HG02588 (cell line): ENCODE results near the gene RAB44.

Experiments
- ATAC-seq: cut with Tn5 transposase; IDR thresholded peaks from one replicate; pipeline ENCODE4 v1.9.1; 2021; ENCODE audit warnings: mild to moderate bottlenecking, moderate library complexity; ENCODE audit not compliant: unreplicated experiment

The RAB44 gene

GRCh38 chr6:36728289-36729160 is 30.9 kb downstream of the RAB44 start:
- ATAC-seq, result no peak

DNA sequence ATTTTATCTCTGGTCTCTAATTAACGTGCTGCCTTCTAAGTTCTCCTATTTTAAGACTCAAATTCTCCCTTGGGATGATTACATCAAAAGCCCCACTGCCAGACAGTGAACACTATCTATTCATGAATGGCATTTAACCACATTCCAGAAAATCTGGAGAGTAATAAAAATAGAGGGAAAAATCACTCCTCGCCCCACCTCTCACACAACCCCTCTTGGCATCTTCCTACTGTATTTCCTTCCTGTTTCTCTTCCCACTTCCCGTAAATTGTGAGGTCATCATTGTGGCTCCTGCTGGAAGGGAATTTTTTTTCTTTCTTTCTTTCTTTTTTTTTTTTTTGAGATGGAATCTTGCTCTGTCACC is 31.5 kb downstream of the RAB44 start:
- ATAC-seq, result no peak

GRCh38 chr6:36730424-36731380 is 33.1 kb downstream of the RAB44 start:
- no peak for ATAC-seq

DNA sequence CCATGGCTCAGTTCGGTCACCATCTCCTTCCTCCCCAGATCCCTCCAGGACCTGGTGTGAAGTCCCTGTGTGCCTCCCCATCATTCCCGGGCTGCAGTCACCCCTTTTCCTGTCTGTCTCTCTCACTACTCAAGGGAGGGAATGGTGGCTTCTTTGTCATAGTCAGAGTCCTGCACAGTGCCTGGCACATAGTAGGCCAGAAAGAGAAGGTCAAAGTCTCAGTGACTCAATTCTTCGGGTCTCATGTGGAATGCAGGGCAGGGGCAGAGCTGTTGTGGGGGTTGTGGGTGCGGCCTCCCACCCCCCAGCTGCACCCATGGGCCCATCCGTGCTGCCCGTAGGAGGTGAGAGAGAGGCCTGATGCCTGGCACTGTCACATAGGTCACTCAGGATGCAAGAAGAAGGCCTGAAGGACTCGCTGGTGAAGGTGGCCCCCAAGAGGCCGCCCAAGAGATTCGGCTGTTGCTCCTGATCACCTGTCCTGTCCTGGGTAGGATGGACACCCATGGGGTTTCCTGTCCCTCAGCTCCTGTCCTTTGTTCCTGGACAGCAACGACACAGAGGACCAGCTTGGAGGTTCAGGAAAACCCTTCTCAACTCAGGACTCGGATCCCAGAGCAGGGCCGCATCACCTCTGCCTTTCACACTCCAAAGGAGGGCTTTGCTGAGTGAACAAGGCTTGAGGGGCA is 34.1 kb downstream of the RAB44 start:
- ATAC-seq, result no peak

- ATAC-seq, result no peak
These were observed 35.7 kb downstream of the RAB44 start for GRCh38 chr6:36733300-36733699.

DNA sequence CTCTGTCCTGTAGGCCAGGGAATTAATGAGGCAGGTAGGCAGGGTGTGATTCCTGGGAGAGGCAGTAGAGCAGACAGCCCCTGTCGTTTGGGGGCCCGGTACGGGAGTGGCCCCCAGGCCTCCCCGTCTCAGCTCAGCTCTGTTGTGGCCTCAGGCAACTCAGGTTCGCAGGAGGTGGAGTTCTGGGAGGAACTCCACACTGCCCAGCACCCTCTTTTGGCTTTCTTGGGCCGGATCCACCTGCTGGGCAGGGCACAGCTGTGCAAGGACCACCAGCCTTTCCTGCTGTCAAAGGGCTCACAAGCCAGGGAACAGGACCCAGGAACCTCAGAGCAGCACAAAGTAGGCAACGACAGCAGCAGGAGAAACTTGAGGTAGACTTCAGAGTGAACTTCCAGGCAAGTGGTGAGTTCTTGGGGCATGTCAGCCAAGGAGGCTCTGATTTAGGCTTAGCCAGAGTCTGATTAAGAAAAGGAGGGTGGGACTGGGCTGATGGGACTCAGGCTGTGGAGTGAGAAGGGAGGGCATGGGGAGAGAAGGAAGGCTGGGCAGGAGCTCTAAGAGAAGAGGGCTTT is 36.9 kb downstream of the RAB44 start:
- no peak for ATAC-seq

GRCh38 chr6:36735110-36736071 is 37.8 kb downstream of the RAB44 start:
- no peak for ATAC-seq

DNA sequence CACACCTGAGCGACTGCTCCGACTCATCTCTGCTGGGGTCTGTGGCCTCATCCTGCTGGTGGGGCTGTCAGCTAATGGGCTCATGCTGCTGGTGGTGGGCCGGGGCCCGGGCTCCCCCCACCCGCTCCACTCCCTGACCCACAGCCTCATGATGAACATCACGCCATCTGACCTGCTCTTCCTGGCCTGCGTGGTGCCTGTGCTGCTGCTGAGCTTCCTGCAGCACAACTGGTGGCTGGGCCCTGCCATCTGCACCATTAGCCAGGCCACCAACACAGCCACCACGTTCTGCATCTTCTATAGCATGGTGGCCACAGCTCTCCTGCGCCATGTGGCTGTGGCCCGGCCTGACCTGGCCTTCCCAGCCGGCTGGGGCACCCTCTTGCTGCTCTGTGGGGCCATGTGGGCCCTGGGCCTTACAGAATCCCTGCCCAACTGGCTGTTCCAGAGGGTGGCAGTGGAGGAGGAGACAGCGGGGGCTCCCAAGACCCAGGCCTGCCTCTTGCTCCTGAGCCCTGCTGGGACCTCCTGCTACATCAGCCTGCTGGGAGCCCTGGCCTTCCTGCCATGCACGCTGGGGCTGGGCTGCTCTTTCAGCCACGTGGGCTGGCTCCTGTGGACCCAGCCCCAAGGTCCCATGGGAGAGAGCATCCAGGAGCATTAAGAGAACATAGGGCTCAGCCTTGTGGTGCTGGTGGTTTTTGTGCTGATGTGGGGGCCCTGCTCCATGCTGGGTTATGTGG is 39.6 kb downstream of the RAB44 start:
- no peak for ATAC-seq

GRCh38 chr6:36738108-36738507 is 40.5 kb downstream of the RAB44 start:
- no peak for ATAC-seq

- ATAC-seq, result no peak
These were observed 42.6 kb downstream of the RAB44 start for GRCh38 chr6:36739947-36740817.

DNA sequence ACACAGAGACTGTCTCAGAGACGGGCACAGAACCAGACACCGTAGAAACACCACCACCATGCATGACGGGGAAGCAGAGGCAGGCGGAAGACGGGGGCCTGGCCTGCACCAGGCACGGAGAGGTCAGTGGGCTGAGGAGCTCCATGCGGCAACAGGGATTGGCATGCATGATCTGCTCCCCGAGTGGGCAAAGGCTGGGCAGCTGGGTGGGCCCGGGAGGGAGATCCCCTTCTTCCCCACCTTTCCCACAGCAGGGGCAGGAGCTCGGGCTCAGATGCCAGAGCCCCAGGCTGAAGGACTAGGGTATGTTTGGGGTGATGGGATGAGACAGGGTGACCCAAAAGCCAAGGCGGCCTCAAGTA is 43.2 kb downstream of the RAB44 start:
- ATAC-seq, result no peak

DNA sequence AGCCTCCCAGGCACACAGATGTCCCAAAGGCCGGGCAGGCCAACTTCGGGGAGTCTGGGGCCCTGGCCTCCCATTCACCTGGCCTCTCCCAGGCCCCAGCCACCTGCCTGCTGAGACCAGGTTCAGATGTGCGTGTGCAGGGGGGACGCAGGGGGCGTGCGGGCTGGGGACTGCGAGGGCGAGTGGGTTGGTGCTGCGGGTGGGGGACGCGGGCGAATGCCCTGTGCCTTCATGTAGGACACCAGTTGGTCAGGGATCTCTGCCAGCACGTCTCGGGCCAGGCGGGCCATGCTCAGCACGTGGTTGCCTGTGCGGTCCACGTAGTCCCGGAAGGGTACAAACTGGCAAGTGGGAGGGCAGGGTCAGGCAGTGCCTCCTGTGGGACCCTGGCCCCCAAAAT is 44.5 kb downstream of the RAB44 start:
- ATAC-seq, result no peak

GRCh38 chr6:36743032-36743431 is 45.4 kb downstream of the RAB44 start:
- no peak for ATAC-seq

GRCh38 chr6:36743538-36744303 is 46.1 kb downstream of the RAB44 start:
- no peak for ATAC-seq

- ATAC-seq, result no peak
These were observed 46.7 kb downstream of the RAB44 start for GRCh38 chr6:36744304-36744673.

- ATAC-seq, result no peak
These were observed 47.7 kb downstream of the RAB44 start for GRCh38 chr6:36745283-36745682.

GRCh38 chr6:36745836-36746235 is 48.2 kb downstream of the RAB44 start:
- no peak for ATAC-seq

- ATAC-seq, result no peak
These were observed 48.6 kb downstream of the RAB44 start for GRCh38 chr6:36746251-36746650.
